Neural progenitor cell (in vitro differentiated cells): ENCODE data around the gene PRDM16. TPM values are rescaled to one million over a fixed set of nuclear protein-coding genes. Genes with fewer than 3 reads are reported as not detected.

Source experiments
- DNase-seq: peaks from one replicate; pipeline ENCODE4 v3.0.0-alpha.2; 2016; ENCODE audit warnings: low spot score
- H2AFZ ChIP-seq: fragments of 200-600 bp; sonication (generic); replicated peaks from 2 replicates; pipeline ENCODE4 v1.6.1; 2016; ENCODE audit warnings: antibody characterized with exemption
- H3F3A ChIP-seq: fragments of 200-600 bp; sonication (generic); 2 replicates; pipeline ENCODE4 v1.6.1; 2016; ENCODE audit warnings: antibody characterized with exemption, low read depth
- H3K27ac ChIP-seq: fragments of 200-600 bp; sonication (generic); 2 replicates; pipeline ENCODE4 v1.5.1; 2016; ENCODE audit warnings: mild to moderate bottlenecking
- H3K27me3 ChIP-seq: fragments of 200-600 bp; sonication (generic); 2 replicates; pipeline ENCODE4 v1.6.1; 2016; ENCODE audit warnings: mild to moderate bottlenecking, moderate library complexity
- H3K36me3 ChIP-seq: fragments of 200-600 bp; sonication (generic); 2 replicates; pipeline ENCODE4 v1.5.1; 2016
- H3K4me1 ChIP-seq: fragments of 200-600 bp; sonication (generic); 2 replicates; pipeline ENCODE4 v1.6.1; 2016; ENCODE audit warnings: mixed run types
- H3K4me2 ChIP-seq: fragments of 200-600 bp; sonication (generic); 2 replicates; pipeline ENCODE4 v1.6.1; 2016
- H3K4me3 ChIP-seq: fragments of 200-600 bp; sonication (generic); 2 replicates; pipeline ENCODE4 v1.5.1; 2016
- H3K79me2 ChIP-seq: fragments of 200-600 bp; sonication (generic); 2 replicates; pipeline ENCODE4 v1.6.1; 2016; ENCODE audit warnings: low read depth
- H3K9ac ChIP-seq: fragments of 200-600 bp; sonication (generic); 2 replicates; pipeline ENCODE4 v1.6.1; 2016
- H3K9me3 ChIP-seq: fragments of 200-600 bp; sonication (generic); 2 replicates; pipeline ENCODE4 v1.5.1; 2016; ENCODE audit warnings: low read depth
- H4K20me1 ChIP-seq: fragments of 200-600 bp; sonication (generic); 2 replicates; pipeline ENCODE4 v1.6.1; 2016; ENCODE audit warnings: low read depth
- H3K27ac Mint-ChIP-seq: 3 replicates; pipeline ENCODE4 v1.8.0; 2021; ENCODE audit warnings: mixed read lengths
- H3K27me3 Mint-ChIP-seq: 2 replicates; pipeline ENCODE4 v1.8.0; 2022; ENCODE audit warnings: low read depth, mild to moderate bottlenecking, inconsistent platforms, moderate library complexity, mixed read lengths; ENCODE audit not compliant: insufficient read depth
- H3K36me3 Mint-ChIP-seq: 3 replicates; pipeline ENCODE4 v1.8.0; 2021; ENCODE audit warnings: mixed read lengths
- H3K4me1 Mint-ChIP-seq: 3 replicates; pipeline ENCODE4 v1.8.0; 2021; ENCODE audit warnings: mixed read lengths
- H3K4me3 Mint-ChIP-seq: 3 replicates; pipeline ENCODE4 v1.8.0; 2021; ENCODE audit warnings: mild to moderate bottlenecking, moderate library complexity, mixed read lengths
- H3K9me3 Mint-ChIP-seq: 3 replicates; pipeline ENCODE4 v1.8.0; 2020; ENCODE audit warnings: mixed read lengths
- EZH2 ChIP-seq: fragments of 200-600 bp; sonication (generic); IDR thresholded peaks from 2 replicates; pipeline ENCODE4 v1.6.1; 2017; ENCODE audit warnings: antibody characterized with exemption, mild to moderate bottlenecking, moderate library complexity
- EZH2phosphoT487 ChIP-seq: fragments of 200-600 bp; sonication (generic); IDR thresholded peaks from 2 replicates; pipeline ENCODE4 v1.6.1; 2017; ENCODE audit warnings: antibody characterized with exemption
- total RNA-seq: library from RNA; depleted of rRNA; stranded (reverse); fragments of >200 nt; gene quantifications from 2 replicates; pipeline ENCODE4 v1.2.3, GENCODE V29; 2015; ENCODE audit warnings: low replicate concordance
- TF ChIP-seq, protein P1 (sequence below): fragments of 200-600 bp; sonication (generic); IDR thresholded peaks from 2 replicates; pipeline ENCODE4 v1.5.1; 2017; ENCODE audit warnings: antibody characterized with exemption, mild to moderate bottlenecking

PRDM16 gene
- total RNA-seq, 1 donor from 2014 or later = 1.9 TPM

DNA sequence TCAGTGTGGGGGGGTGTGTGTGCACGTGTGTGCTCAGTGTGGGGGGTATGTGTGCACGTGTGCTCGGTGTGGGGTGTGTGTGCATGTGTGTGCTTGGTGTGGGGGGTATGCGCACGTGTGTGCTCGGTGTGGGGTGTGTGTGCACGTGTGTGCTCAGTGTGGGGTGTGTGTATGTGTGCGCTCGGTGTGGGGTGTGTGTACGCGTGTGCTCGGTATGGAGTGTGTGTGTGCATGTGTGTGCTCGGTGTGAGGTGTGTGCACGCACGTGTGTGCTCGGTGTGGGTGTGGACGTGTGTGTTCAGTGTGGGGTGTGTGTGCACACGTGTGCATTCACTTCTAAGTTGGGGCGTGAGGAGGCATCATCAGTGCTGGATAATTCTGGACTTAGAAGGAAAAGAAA is 77.9 kb downstream of the PRDM16 start:
- H3K27me3 ChIP-seq = no peaks in the 10 kb centered on the region
- H3F3A ChIP-seq = no peaks in the 10 kb centered on the region
- peaks cover 13% of the 10 kb centered on the region for H3K4me1 Mint-ChIP-seq
- H3K4me3 Mint-ChIP-seq = peak overlapping the region; percentile 53
- no peak for TF ChIP-seq EZH2
- TF ChIP-seq, protein P1, sequence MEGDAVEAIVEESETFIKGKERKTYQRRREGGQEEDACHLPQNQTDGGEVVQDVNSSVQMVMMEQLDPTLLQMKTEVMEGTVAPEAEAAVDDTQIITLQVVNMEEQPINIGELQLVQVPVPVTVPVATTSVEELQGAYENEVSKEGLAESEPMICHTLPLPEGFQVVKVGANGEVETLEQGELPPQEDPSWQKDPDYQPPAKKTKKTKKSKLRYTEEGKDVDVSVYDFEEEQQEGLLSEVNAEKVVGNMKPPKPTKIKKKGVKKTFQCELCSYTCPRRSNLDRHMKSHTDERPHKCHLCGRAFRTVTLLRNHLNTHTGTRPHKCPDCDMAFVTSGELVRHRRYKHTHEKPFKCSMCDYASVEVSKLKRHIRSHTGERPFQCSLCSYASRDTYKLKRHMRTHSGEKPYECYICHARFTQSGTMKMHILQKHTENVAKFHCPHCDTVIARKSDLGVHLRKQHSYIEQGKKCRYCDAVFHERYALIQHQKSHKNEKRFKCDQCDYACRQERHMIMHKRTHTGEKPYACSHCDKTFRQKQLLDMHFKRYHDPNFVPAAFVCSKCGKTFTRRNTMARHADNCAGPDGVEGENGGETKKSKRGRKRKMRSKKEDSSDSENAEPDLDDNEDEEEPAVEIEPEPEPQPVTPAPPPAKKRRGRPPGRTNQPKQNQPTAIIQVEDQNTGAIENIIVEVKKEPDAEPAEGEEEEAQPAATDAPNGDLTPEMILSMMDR = no peak
- TF ChIP-seq EZH2phosphoT487 = no peak
- no peaks in the 10 kb centered on the region for H3K9me3 ChIP-seq
- no peaks in the 10 kb centered on the region for H3K79me2 ChIP-seq
- H3K36me3 ChIP-seq = no peaks in the 10 kb centered on the region
- no peak for DNase-seq
- H3K4me1 ChIP-seq = no peaks in the 10 kb centered on the region
- H3K27ac Mint-ChIP-seq = peak overlapping the region; percentile 82
- H3K9ac ChIP-seq = no peak overlapping the region
- H3K4me2 ChIP-seq = no peak overlapping the region
- peaks cover 14% of the 10 kb centered on the region for H3K27me3 Mint-ChIP-seq
- H3K36me3 Mint-ChIP-seq = no peaks in the 10 kb centered on the region
- no peaks in the 10 kb centered on the region for H4K20me1 ChIP-seq
- H3K9me3 Mint-ChIP-seq = no peaks in the 10 kb centered on the region
- H2AFZ ChIP-seq = no peak overlapping the region
- no peak overlapping the region for H3K27ac ChIP-seq
- H3K4me3 ChIP-seq = no peak overlapping the region

DNA sequence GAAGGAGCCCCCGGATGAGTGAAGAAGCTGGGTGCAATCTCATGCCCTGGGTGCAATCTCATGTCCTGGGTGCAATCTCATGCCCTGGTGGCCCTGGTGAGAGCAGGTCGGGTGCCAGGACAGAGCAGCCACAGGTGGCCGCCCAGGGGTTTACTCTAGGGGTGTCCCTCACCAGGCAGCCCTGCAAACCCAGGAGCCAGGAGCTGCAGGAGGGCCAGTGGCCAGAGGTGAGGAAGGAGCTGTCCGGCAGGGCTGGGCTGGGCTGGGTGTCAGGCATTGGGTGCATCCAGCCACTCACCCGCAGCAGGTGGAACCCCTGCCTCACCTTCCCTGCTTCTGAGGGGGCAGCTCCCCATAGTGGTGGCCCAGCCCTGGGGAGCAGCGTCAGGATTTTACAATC is 79.2 kb downstream of the PRDM16 start:
- no peak overlapping the region for H3K4me3 ChIP-seq
- no peak overlapping the region for H3K9ac ChIP-seq
- H3K27ac ChIP-seq = no peak overlapping the region
- no peaks in the 10 kb centered on the region for H3F3A ChIP-seq
- H3K4me3 Mint-ChIP-seq = no peak overlapping the region
- TF ChIP-seq EZH2phosphoT487 (no peak), EZH2 (no peak)
- TF ChIP-seq, protein P1 = no peak
- no peak for DNase-seq
- no peaks in the 10 kb centered on the region for H3K36me3 ChIP-seq
- H3K4me1 Mint-ChIP-seq = peaks cover 11% of the 10 kb centered on the region
- no peaks in the 10 kb centered on the region for H3K79me2 ChIP-seq
- peaks cover 12% of the 10 kb centered on the region for H3K27me3 Mint-ChIP-seq
- no peaks in the 10 kb centered on the region for H3K36me3 Mint-ChIP-seq
- no peaks in the 10 kb centered on the region for H4K20me1 ChIP-seq
- H3K4me2 ChIP-seq = no peak overlapping the region
- no peak overlapping the region for H2AFZ ChIP-seq
- H3K9me3 ChIP-seq = no peaks in the 10 kb centered on the region
- no peaks in the 10 kb centered on the region for H3K4me1 ChIP-seq
- no peaks in the 10 kb centered on the region for H3K9me3 Mint-ChIP-seq
- no peak overlapping the region for H3K27ac Mint-ChIP-seq
- H3K27me3 ChIP-seq = no peaks in the 10 kb centered on the region

GRCh38 chr1:3149277-3149676 is 80.3 kb downstream of the PRDM16 start:
- Mint-ChIP-seq H3K4me3 (no peak overlapping the region), H3K36me3 (no peaks in the 10 kb centered on the region), H3K9me3 (no peaks in the 10 kb centered on the region), H3K27me3 (peaks cover 16% of the 10 kb centered on the region), H3K4me1 (peaks cover 11% of the 10 kb centered on the region), H3K27ac (peak overlapping the region; percentile 78)
- TF ChIP-seq EZH2phosphoT487 (no peak), EZH2 (no peak)
- TF ChIP-seq, protein P1 = no peak
- Histone ChIP-seq H3K36me3 (no peaks in the 10 kb centered on the region), H3K4me1 (no peaks in the 10 kb centered on the region), H3K27me3 (no peaks in the 10 kb centered on the region), H3K9ac (no peak overlapping the region), H4K20me1 (no peaks in the 10 kb centered on the region), H3F3A (no peaks in the 10 kb centered on the region), H3K4me2 (no peak overlapping the region), H3K79me2 (no peaks in the 10 kb centered on the region), H3K27ac (no peak overlapping the region), H3K4me3 (no peak overlapping the region), H2AFZ (no peak overlapping the region), H3K9me3 (no peaks in the 10 kb centered on the region)
- no peak for DNase-seq
